Mesenteric fat pad (tissue), 1 donor: ENCODE data around the gene ZBTB16. TPM values are rescaled to one million over a fixed set of nuclear protein-coding genes. Genes with fewer than 3 reads are reported as not detected.

Experiments
- DNase-seq: peaks from one replicate; pipeline ENCODE4 v3.0.0-alpha.2; 2020; ENCODE audit warnings: low spot score
- total RNA-seq: library from RNA; stranded (reverse); fragmentation: NEBNext Ultra II Directional; extraction: Animal tissue kit (Norgen Biotek cat#: 25700); gene quantifications from one replicate; pipeline ENCODE4 v1.2.1, GENCODE V29; 2021
- donor health status: DM: yes; HTN: yes; CAD: no.

The ZBTB16 gene
- total RNA-seq, 1 donor from 2014 or later, result 196 TPM

GRCh38 chr11:114040706-114041211 lies 18.8 kb upstream of the ZBTB16 start:
- DNase-seq, result no peak

GRCh38 chr11:114042234-114042633 lies 17.3 kb upstream of the ZBTB16 start:
- DNase-seq, result no peak

- DNase-seq, result no peak
These were observed 15.3 kb upstream of the ZBTB16 start for GRCh38 chr11:114044042-114044871.

- DNase-seq, result no peak
These were observed 12.2 kb upstream of the ZBTB16 start for GRCh38 chr11:114047327-114047726.

- no peak for DNase-seq
These were observed 10.5 kb upstream of the ZBTB16 start for GRCh38 chr11:114049050-114049449.

- peak; percentile 59 for DNase-seq
These were observed 9.7 kb upstream of the ZBTB16 start for GRCh38 chr11:114049766-114050165.

- DNase-seq, result no peak
These were observed 9.1 kb upstream of the ZBTB16 start for GRCh38 chr11:114050258-114050927.

- no peak for DNase-seq
These were observed 8.0 kb upstream of the ZBTB16 start for GRCh38 chr11:114051558-114051957.

- DNase-seq, result no peak
These were observed 7.4 kb upstream of the ZBTB16 start for GRCh38 chr11:114052160-114052559.

GRCh38 chr11:114053406-114053805 lies 6.1 kb upstream of the ZBTB16 start:
- no peak for DNase-seq

GRCh38 chr11:114054806-114055205 lies 4.7 kb upstream of the ZBTB16 start:
- DNase-seq, result no peak

- DNase-seq, result no peak
These were observed 3.1 kb upstream of the ZBTB16 start for GRCh38 chr11:114056409-114056808.

- no peak for DNase-seq
These were observed 2.4 kb upstream of the ZBTB16 start for GRCh38 chr11:114057147-114057546.

- DNase-seq, result no peak
These were observed 1.9 kb upstream of the ZBTB16 start for GRCh38 chr11:114057605-114058004.

GRCh38 chr11:114058026-114058706 lies 1.3 kb upstream of the ZBTB16 start:
- no peak for DNase-seq

GRCh38 chr11:114058871-114059277 lies 637 bp upstream of the ZBTB16 start:
- DNase-seq, result peak; percentile 89

GRCh38 chr11:114059984-114060391 lies 477 bp downstream of the ZBTB16 start:
- no peak for DNase-seq

GRCh38 chr11:114060392-114061047 lies 1.0 kb downstream of the ZBTB16 start:
- DNase-seq, result no peak

- DNase-seq, result no peak
These were observed 1.7 kb downstream of the ZBTB16 start for GRCh38 chr11:114061048-114061680.

GRCh38 chr11:114061681-114062049 lies 2.2 kb downstream of the ZBTB16 start:
- DNase-seq, result no peak

- DNase-seq, result no peak
These were observed 2.8 kb downstream of the ZBTB16 start for GRCh38 chr11:114062272-114062671.
